GM12801 (cell line): ENCODE data around the gene PLXNA4.

ENCODE experiments used
- TF ChIP-seq, protein P1 (sequence below): IDR thresholded peaks from one replicate; pipeline ENCODE4 v1.5.1; 2011; ENCODE audit warnings: control low read depth; ENCODE audit not compliant: insufficient read length; ENCODE audit errors: extremely low read depth

PLXNA4 gene

GRCh38 chr7:132135746-132136385 is 440.4 kb downstream of the PLXNA4 start:
- TF ChIP-seq, protein P1, sequence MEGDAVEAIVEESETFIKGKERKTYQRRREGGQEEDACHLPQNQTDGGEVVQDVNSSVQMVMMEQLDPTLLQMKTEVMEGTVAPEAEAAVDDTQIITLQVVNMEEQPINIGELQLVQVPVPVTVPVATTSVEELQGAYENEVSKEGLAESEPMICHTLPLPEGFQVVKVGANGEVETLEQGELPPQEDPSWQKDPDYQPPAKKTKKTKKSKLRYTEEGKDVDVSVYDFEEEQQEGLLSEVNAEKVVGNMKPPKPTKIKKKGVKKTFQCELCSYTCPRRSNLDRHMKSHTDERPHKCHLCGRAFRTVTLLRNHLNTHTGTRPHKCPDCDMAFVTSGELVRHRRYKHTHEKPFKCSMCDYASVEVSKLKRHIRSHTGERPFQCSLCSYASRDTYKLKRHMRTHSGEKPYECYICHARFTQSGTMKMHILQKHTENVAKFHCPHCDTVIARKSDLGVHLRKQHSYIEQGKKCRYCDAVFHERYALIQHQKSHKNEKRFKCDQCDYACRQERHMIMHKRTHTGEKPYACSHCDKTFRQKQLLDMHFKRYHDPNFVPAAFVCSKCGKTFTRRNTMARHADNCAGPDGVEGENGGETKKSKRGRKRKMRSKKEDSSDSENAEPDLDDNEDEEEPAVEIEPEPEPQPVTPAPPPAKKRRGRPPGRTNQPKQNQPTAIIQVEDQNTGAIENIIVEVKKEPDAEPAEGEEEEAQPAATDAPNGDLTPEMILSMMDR, result no peak

DNA sequence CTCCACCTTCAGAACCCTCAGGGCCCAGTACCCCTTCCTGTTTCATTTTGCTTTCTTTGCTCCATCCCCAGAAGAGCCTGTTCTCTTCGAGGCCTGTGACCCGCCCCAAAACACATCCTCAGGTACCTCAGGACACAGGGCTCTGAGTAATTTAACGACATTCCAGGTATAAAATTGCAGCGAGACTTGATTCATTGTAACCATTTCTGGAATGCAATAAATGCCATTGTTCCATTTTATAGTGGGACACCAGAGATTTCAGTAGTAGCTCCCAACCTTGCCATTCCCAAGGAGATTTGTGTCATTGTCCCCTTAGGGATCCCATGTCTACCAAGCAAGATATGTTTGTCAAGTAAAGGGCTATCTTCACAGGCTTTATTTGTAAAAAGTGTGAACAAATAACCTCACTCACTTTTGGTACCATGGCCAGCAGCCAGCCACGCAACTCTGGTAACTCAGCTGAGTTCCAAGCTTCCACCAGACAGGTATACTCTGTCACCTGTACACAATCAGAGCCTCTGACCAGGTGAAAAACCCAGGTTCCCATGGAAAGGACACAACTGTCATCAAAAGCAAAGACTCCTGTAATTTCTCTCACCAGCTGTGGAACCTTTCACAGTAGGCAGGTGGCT is 441.3 kb downstream of the PLXNA4 start:
- TF ChIP-seq, protein P1, result no peak

DNA sequence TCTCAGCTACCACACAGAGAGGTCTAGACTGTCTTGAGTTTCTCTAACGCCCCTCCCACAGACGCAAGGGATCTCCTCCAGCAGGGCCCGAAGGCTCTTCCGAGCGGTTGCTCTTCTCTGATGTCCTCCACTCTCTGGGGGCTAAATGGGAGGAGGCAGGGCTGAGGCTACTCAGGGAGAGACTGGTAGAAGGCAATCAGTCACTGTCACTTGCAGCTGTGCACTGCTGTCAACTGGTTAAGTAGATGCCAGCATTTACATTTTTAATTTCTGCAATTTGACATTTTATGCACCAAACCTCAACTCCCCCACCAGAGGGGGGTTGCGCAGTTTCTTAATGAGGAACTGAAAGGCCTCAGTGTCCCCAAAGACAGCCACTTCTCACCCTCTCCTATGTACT is 442.8 kb downstream of the PLXNA4 start:
- TF ChIP-seq, protein P1, result no peak

DNA sequence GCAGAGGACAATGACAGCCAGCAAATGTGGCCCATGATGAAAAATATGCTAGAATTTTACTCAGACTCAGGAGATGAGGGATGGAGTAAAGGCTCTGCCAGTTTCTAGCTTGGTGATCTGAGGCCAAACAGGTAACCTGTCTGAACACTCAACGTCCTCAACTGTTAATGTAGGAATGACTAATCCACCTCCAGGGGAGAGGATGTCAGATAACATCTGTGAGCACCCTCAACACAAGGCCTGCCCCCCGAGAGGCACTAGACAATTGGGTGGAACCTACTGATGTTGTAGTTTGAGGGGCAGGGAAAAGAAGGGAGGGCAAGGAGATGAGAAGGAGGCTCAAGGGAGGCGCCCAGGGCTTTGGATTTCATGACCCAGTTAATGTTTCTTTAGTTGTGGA is 445.1 kb downstream of the PLXNA4 start:
- TF ChIP-seq, protein P1, result no peak

GRCh38 chr7:132130497-132130896 is 445.8 kb downstream of the PLXNA4 start:
- TF ChIP-seq, protein P1, result no peak

- TF ChIP-seq, protein P1, result no peak
These were observed 450.2 kb downstream of the PLXNA4 start for GRCh38 chr7:132125872-132126595.

DNA sequence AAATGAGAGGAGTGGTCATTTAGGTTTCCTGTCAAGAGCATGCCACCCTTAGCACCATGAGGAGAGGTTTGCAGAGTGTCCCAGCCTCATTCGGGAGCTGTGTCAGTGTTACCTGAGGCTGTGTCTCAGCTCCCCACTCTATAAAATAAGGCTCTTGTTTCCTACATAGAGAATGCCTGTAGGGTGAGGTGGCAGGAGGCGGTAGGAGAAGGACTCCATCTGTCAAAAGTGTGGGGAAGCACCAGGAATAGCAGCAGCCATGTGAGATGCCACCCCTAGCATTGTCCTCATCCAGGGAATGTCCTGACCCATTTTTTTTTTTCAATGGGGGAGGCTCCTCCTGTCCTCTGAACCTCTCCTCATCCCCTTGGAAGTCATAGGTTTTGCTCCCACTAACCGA is 451.2 kb downstream of the PLXNA4 start:
- TF ChIP-seq, protein P1, result no peak
